Measurements from ENCODE around the gene APPL2. TPM values are rescaled to one million over a fixed set of nuclear protein-coding genes. Genes with fewer than 3 reads are reported as not detected.

Gene APPL2
- total and polyA plus RNA-seq, 2 of the 13 experiments (the other 11 are each of a cell fraction or from before 2014, with no cell fraction given) = 9.9 to 11.1 TPM

GRCh38 chr12:105205322-105206048, 30.5 kb downstream of the APPL2 start:
- ChIA-PET CTCF (ENCODE audit: low intra/inter-chr PET ratio, low total read pairs) (no interaction called here), POLR2A (no interaction called here)
- in situ Hi-C loops (cut with HindIII; ENCODE audit: extremely low pct_ligation_motif_present, low pct_unique_long_range_greater_than_20kb) = no loop called here
- ATAC-seq (no peak), FAIRE-seq (no peak), DNase-seq (ENCODE audit: low spot score) (no peak)
- peaks cover 9 to 38% of the 10 kb centered on the region in 2 experiments; a peak in 4 of 5 replicates for H3K36me3 ChIP-seq (replicated peaks in 1 of 2; ENCODE audit: control insufficient read depth in 1 of 2, insufficient read depth in 2 of 2, low read length in 2 of 2)
- intact Hi-C loops (cut with micrococcal nuclease; ENCODE audit: unreplicated experiment) = no loop called here
- H3K9me3 ChIP-seq (ENCODE audit: low read length) = no peaks in the 10 kb centered on the region
- H4K20me1 ChIP-seq (ENCODE audit: insufficient read depth, low read length) = no peaks in the 10 kb centered on the region
- no peaks in the 10 kb centered on the region for H3K27me3 ChIP-seq (ENCODE audit: control insufficient read depth in 1 of 2, insufficient read depth in 2 of 2, low read length in 2 of 2)
- H3K4me2 ChIP-seq (ENCODE audit: low read depth, low read length) = no peak overlapping the region
- no peak overlapping the region for H3K4me3 ChIP-seq (replicated peaks in 1 of 3; ENCODE audit: insufficient read depth in 1 of 3, low read depth in 2 of 3, low read length in 3 of 3)
- no peak overlapping the region for H3K27ac ChIP-seq (ENCODE audit: extremely low read length, insufficient read depth, low read length)
- H3K79me2 ChIP-seq (ENCODE audit: insufficient read depth, low read length) = no peaks in the 10 kb centered on the region
- BruUV-seq (replicated peaks) = no TSS peak
- no peak overlapping the region for H2AFZ ChIP-seq (ENCODE audit: low read length)
- peaks cover 1% of the 10 kb centered on the region; the same call in 1 of the 2 replicates for H3K4me1 ChIP-seq (ENCODE audit: insufficient read depth, low read length)
- WGBS (ENCODE audit: low lambda C conversion rate) = 99% methylated on average over 9 of the region's 10 CpGs
- H3K9ac ChIP-seq (ENCODE audit: insufficient read depth, low read depth, low read length) = no peak overlapping the region
- TF ChIP-seq IRF9 (CRISPR knock-in tag; IDR thresholded peaks at IDR 0.05; ENCODE audit: borderline replicate concordance) = no peak
- no peak for TF ChIP-seq KIAA2018 (CRISPR knock-in tag; IDR thresholded peaks at IDR 0.05; ENCODE audit: borderline replicate concordance)
- no peak for TF ChIP-seq HOMEZ (CRISPR knock-in tag; IDR thresholded peaks at IDR 0.05; ENCODE audit: low read depth)
- TF ChIP-seq NPAS2 (CRISPR knock-in tag; IDR thresholded peaks at IDR 0.05; ENCODE audit: borderline replicate concordance) = no peak
- no peak for TF ChIP-seq SMC3 (IDR thresholded peaks at IDR 0.05; ENCODE audit: low read length)
- TF ChIP-seq SUZ12 (IDR thresholded peaks at IDR 0.05; ENCODE audit: low read depth, low read length) = no peak
- no peak for TF ChIP-seq KMT2A (CRISPR knock-in tag; IDR thresholded peaks at IDR 0.05)
- TF ChIP-seq ZNF556 (CRISPR knock-in tag; IDR thresholded peaks at IDR 0.05; ENCODE audit: borderline replicate concordance) = no peak
- no peak for TF ChIP-seq CBX2 (IDR thresholded peaks at IDR 0.05; ENCODE audit: low read depth, low read length)
- no peak for TF ChIP-seq CBX2 (CRISPR knock-in tag; IDR thresholded peaks at IDR 0.05; ENCODE audit: low read depth)
